Muscle of back (tissue), 11 donors: ENCODE measurements around the gene FHIT. TPM values are rescaled to one million over a fixed set of nuclear protein-coding genes. Genes with fewer than 3 reads are reported as not detected.

Source experiments
- DNase-seq, 3 donors: peaks; one replicate each; pipeline versions ENCODE4 v3.0.0 to v3.0.0-alpha.2; 2013
- polyA plus RNA-seq, 10 donors: library from polyadenylated mRNA; unstranded; fragments of 120-200 nt; gene quantifications; one replicate each; pipeline ENCODE4 v1.2.1, GENCODE V29; 2013; ENCODE audit not compliant: insufficient read length in 10 of 10

The FHIT gene
- polyA plus RNA-seq, 10 donors = 4.2 to 8.0 (median 5.8) TPM

GRCh38 chr3:60177726-60178125, 1073.5 kb downstream of the FHIT start:
- DNase-seq = no peak

- no peak for DNase-seq
These were observed 1074.6 kb downstream of the FHIT start for GRCh38 chr3:60176614-60177013.

GRCh38 chr3:60175680-60176079, 1075.6 kb downstream of the FHIT start:
- no peak for DNase-seq

GRCh38 chr3:60169755-60170154, 1081.5 kb downstream of the FHIT start:
- DNase-seq = no peak

GRCh38 chr3:60167186-60167585, 1084.1 kb downstream of the FHIT start:
- DNase-seq = no peak

- DNase-seq = no peak
These were observed 1090.2 kb downstream of the FHIT start for GRCh38 chr3:60160822-60161748.

- no peak for DNase-seq
These were observed 1091.0 kb downstream of the FHIT start for GRCh38 chr3:60160111-60160821.

- DNase-seq = no peak
These were observed 1093.2 kb downstream of the FHIT start for GRCh38 chr3:60158035-60158434.

GRCh38 chr3:60154011-60154410, 1097.2 kb downstream of the FHIT start:
- no peak for DNase-seq

GRCh38 chr3:60153221-60153999, 1097.8 kb downstream of the FHIT start:
- DNase-seq = no peak

GRCh38 chr3:60149501-60149900, 1101.8 kb downstream of the FHIT start:
- DNase-seq = no peak

GRCh38 chr3:60147249-60147950, 1103.9 kb downstream of the FHIT start:
- DNase-seq = no peak

- no peak for DNase-seq
These were observed 1105.1 kb downstream of the FHIT start for GRCh38 chr3:60146121-60146520.

- DNase-seq = no peak
These were observed 1107.2 kb downstream of the FHIT start for GRCh38 chr3:60144071-60144470.

- peak in 1 of 3 donors; percentile 29 for DNase-seq
These were observed 1109.2 kb downstream of the FHIT start for GRCh38 chr3:60142009-60142408.

GRCh38 chr3:60140160-60140559, 1111.1 kb downstream of the FHIT start:
- DNase-seq = no peak

- DNase-seq = no peak
These were observed 1114.7 kb downstream of the FHIT start for GRCh38 chr3:60136601-60137000.

- DNase-seq = no peak
These were observed 1115.8 kb downstream of the FHIT start for GRCh38 chr3:60135474-60135873.

- no peak for DNase-seq
These were observed 1117.7 kb downstream of the FHIT start for GRCh38 chr3:60133269-60134162.

- no peak for DNase-seq
These were observed 1119.6 kb downstream of the FHIT start for GRCh38 chr3:60131618-60132017.
